K562 (cell line): ENCODE measurements around the gene CA7. TPM values are rescaled to one million over a fixed set of nuclear protein-coding genes. Genes with fewer than 3 reads are reported as not detected.

Experiments
- E2F6 ChIP-seq, 2 experiments: IDR thresholded peaks; 2 replicates each; pipeline ENCODE4 v1.6.1; 2011; ENCODE audit warnings: borderline replicate concordance in 1 of 2, control low read depth in 1 of 2, low read depth in 1 of 2, low read length in 1 of 2, mild to moderate bottlenecking in 1 of 2, mixed read lengths in 1 of 2, moderate library complexity in 1 of 2; ENCODE audit not compliant: insufficient read depth in 1 of 2, insufficient read length in 1 of 2, poor library complexity in 1 of 2, severe bottlenecking in 1 of 2; ENCODE audit errors: extremely low read depth in 1 of 2
- ETS2 ChIP-seq: IDR thresholded peaks from 2 replicates; pipeline ENCODE4 v1.6.1; 2016; ENCODE audit warnings: borderline replicate concordance, missing genetic modification characterization, mild to moderate bottlenecking, moderate library complexity, missing compliant biosample characterization; ENCODE audit not compliant: poor library complexity, severe bottlenecking
- GATAD2A ChIP-seq: fragments of 450-650 bp; IDR thresholded peaks from 2 replicates; pipeline ENCODE4 v1.6.1; 2017
- HDAC8 ChIP-seq: fragments of 450-650 bp; IDR thresholded peaks from 2 replicates; pipeline ENCODE4 v1.6.1; 2016; ENCODE audit warnings: mild to moderate bottlenecking, missing genetic modification characterization, moderate library complexity, missing compliant biosample characterization
- L3MBTL2 ChIP-seq: fragments of 450-650 bp; IDR thresholded peaks from 2 replicates; pipeline ENCODE4 v1.6.1; 2016; ENCODE audit warnings: mild to moderate bottlenecking, moderate library complexity
- MBD2 ChIP-seq: sonication (generic); IDR thresholded peaks from 2 replicates; pipeline ENCODE4 v1.6.1; 2016; ENCODE audit warnings: low read depth, borderline replicate concordance
- NCOA6 ChIP-seq: fragments of 450-650 bp; IDR thresholded peaks from 2 replicates; pipeline ENCODE4 v1.6.1; 2017; ENCODE audit warnings: mild to moderate bottlenecking
- NCOR1 ChIP-seq: fragments of 450-650 bp; IDR thresholded peaks from 2 replicates; pipeline ENCODE4 v1.6.1; 2016; ENCODE audit warnings: mild to moderate bottlenecking, moderate library complexity
- NRF1 ChIP-seq, 2 experiments: fragments of 450-650 bp; IDR thresholded peaks in 1 of 2; conservative IDR thresholded peaks in 1 of 2; 2 replicates each; pipeline ENCODE4 v1.6.1; 2014; ENCODE audit warnings: mild to moderate bottlenecking in 2 of 2
- PML ChIP-seq: IDR thresholded peaks from 2 replicates; pipeline ENCODE4 v1.6.1; 2012; ENCODE audit warnings: low read length, inconsistent platforms
- USF2 ChIP-seq: sonication (generic); formaldehyde crosslinking; IDR thresholded peaks from 2 replicates; pipeline ENCODE4 v1.5.0; 2020; ENCODE audit warnings: missing genetic modification reagents
- ZBTB9 ChIP-seq: fragments of 450-650 bp; formaldehyde crosslinking; IDR thresholded peaks from 2 replicates; pipeline ENCODE4 v1.4.0; 2020; ENCODE audit warnings: mild to moderate bottlenecking, moderate library complexity
- polyA plus RNA-seq, 8 experiments: library from polyadenylated mRNA; depleted of rRNA in 4 of 8; stranded (reverse) in 5 of 8; unstranded in 3 of 8; fragments of >200 nt; fragmentation: Nextera tagmentation in 2 of 8; fragmentation: Illumina TruSeq in 1 of 8; extraction: Ambion mirVana in 2 of 8; extraction: Trizol in 1 of 8; gene quantifications; 2 replicates each; pipeline versions ENCODE4 v1.2.1 to v1.2.3, GENCODE V29; 2011 to 2014; ENCODE audit warnings: inconsistent platforms in 1 of 8, missing spikeins in 1 of 8
- total RNA-seq, 7 experiments: library from RNA; depleted of rRNA in 6 of 7; stranded (reverse); fragments of >200 nt in 6 of 7; fragmentation: Illumina TruSeq in 2 of 7; extraction: Trizol in 2 of 7; gene quantifications; 2 replicates each; pipeline versions ENCODE4 v1.2.1 to v1.2.3, GENCODE V29; 2011 to 2021; ENCODE audit warnings: low replicate concordance in 1 of 7

The CA7 gene
- total and polyA plus RNA-seq, 9 of the 15 experiments (the other 6 are each of a cell fraction or from before 2014, with no cell fraction given): 0.03 to 0.07 (median 0.05) TPM; not detected in 5

- TF ChIP-seq HDAC8 (tag) (no peak; the same call in 1 of the 2 replicates), NRF1 (conservative IDR thresholded peaks at IDR 0.05 in 1 of 2, IDR thresholded peaks at IDR 0.05 in 1 of 2) (0 out of 4 replicates have a peak, but pooled peaks of 1 of the 2 experiments have one; percentile 10), ETS2 (tag) (no peak), NCOR1 (peak; percentile 75), L3MBTL2 (peak; percentile 83), E2F6 (IDR thresholded peaks at IDR 0.05; ENCODE audit: borderline replicate concordance in 1 of 2, extremely low read depth in 1 of 2, insufficient read depth in 1 of 2, insufficient read length in 1 of 2, low read depth in 1 of 2, low read length in 1 of 2, poor library complexity in 1 of 2, severe bottlenecking in 1 of 2) (peak in 1 of 2 experiments; percentile 47), PML (peak; percentile 69; the same call in 1 of the 2 replicates), MBD2 (peak; percentile 51; the same call in 1 of the 2 replicates), GATAD2A (peak; percentile 62; the same call in 1 of the 2 replicates), NCOA6 (0 out of 2 replicates have a peak, but pooled peaks have one; percentile 42), ZBTB9 (0 out of 2 replicates have a peak, but pooled peaks have one; percentile 41), USF2 (CRISPR knock-in tag) (peak; percentile 77)
Measured at GRCh38 chr16:66899945-66900710, 55.9 kb downstream of the CA7 start (continued).
